ENCODE results near the gene SPOCK1. TPM values are rescaled to one million over a fixed set of nuclear protein-coding genes. Genes with fewer than 3 reads are reported as not detected.

SPOCK1 gene
- total and polyA plus RNA-seq, 2 experiments from 2014 or later = 8.2 to 10.5 TPM

DNA sequence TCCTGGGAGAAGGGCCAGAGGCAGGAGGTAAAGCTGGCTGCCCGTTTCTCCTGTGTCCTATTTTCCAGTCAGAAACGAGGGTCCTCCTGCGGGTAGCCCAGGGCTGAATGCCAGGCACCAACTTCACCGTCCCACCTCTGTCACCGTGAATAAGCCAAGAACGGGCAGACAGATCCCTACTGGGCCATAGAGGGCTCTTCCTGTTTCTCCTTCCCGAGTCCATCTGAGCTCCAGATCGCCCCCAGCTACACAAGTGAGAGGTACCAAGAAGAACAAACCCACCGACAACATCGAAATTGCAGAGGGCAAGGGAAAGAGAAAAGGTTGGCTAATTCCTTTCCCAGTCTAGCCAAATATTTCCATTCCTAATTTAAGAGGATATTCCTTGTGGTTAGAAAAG is 93.7 kb downstream of the SPOCK1 start:
- Histone ChIP-seq H3F3A (replicated peaks; ENCODE audit: low read depth) (no peaks in the 10 kb centered on the region), H3K4me3 (no peak overlapping the region), H3K27me3 (ENCODE audit: insufficient read depth) (no peaks in the 10 kb centered on the region), H3K36me3 (ENCODE audit: insufficient read depth) (no peaks in the 10 kb centered on the region), H3K27ac (ENCODE audit: low read depth) (no peak overlapping the region), H3K79me2 (replicated peaks; ENCODE audit: insufficient read depth) (no peaks in the 10 kb centered on the region), H2AFZ (no peak overlapping the region), H3K4me1 (ENCODE audit: insufficient read depth) (no peaks in the 10 kb centered on the region), H3K4me2 (no peak overlapping the region), H3K9me2 (ENCODE audit: insufficient read depth) (no peaks in the 10 kb centered on the region), H4K20me1 (replicated peaks; ENCODE audit: insufficient read depth) (no peaks in the 10 kb centered on the region)
- Mint-ChIP-seq H3K4me3 (no peak overlapping the region), H3K36me3 (ENCODE audit: low read depth) (no peaks in the 10 kb centered on the region), H3K27me3 (ENCODE audit: insufficient read depth, low read depth, poor library complexity) (peaks cover 3% of the 10 kb centered on the region), H3K27ac (no peak overlapping the region), H3K9me3 (no peaks in the 10 kb centered on the region), H3K4me1 (no peaks in the 10 kb centered on the region)
- ATAC-seq (peak; percentile 64), DNase-seq (ENCODE audit: low spot score) (peak; percentile 12)
- TF ChIP-seq, protein P1, sequence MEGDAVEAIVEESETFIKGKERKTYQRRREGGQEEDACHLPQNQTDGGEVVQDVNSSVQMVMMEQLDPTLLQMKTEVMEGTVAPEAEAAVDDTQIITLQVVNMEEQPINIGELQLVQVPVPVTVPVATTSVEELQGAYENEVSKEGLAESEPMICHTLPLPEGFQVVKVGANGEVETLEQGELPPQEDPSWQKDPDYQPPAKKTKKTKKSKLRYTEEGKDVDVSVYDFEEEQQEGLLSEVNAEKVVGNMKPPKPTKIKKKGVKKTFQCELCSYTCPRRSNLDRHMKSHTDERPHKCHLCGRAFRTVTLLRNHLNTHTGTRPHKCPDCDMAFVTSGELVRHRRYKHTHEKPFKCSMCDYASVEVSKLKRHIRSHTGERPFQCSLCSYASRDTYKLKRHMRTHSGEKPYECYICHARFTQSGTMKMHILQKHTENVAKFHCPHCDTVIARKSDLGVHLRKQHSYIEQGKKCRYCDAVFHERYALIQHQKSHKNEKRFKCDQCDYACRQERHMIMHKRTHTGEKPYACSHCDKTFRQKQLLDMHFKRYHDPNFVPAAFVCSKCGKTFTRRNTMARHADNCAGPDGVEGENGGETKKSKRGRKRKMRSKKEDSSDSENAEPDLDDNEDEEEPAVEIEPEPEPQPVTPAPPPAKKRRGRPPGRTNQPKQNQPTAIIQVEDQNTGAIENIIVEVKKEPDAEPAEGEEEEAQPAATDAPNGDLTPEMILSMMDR (conservative IDR thresholded peaks at IDR 0.05; ENCODE audit: low read depth in 2 of 2) = peak in 1 of 2 experiments; percentile 20; a peak in 1 of 4 replicates
- TF ChIP-seq EZH2 (IDR thresholded peaks at IDR 0.05; ENCODE audit: low read depth, unreplicated experiment) = no peak

DNA sequence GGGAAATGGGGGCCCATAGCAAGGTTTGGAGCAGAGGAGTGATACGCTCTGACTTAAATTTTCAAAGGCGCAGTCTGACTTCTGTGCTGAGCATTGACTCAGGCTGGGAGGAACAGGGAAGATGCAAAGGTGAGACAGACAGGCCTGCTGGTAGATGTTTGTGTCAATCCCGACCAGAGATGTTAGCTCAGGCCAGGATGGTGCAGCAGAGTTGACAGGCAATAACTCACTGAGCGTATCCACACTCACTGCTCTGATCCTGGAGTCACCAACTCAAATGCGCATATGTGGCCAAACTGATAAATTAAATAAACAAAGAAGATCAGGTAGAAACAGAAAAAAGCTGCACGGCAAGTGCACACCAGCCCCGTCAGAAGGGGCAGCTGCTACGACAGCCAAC is 95.3 kb downstream of the SPOCK1 start:
- H3F3A ChIP-seq (replicated peaks; ENCODE audit: low read depth) = no peaks in the 10 kb centered on the region
- Mint-ChIP-seq H3K27me3 (ENCODE audit: insufficient read depth, low read depth, poor library complexity) (no peaks in the 10 kb centered on the region), H3K36me3 (ENCODE audit: low read depth) (no peaks in the 10 kb centered on the region), H3K4me3 (no peak overlapping the region), H3K4me1 (no peaks in the 10 kb centered on the region), H3K27ac (no peak overlapping the region), H3K9me3 (no peaks in the 10 kb centered on the region)
- no peaks in the 10 kb centered on the region for H3K9me2 ChIP-seq (ENCODE audit: insufficient read depth)
- no peaks in the 10 kb centered on the region for H4K20me1 ChIP-seq (replicated peaks; ENCODE audit: insufficient read depth)
- H3K27me3 ChIP-seq (ENCODE audit: insufficient read depth) = no peaks in the 10 kb centered on the region
- no peak overlapping the region for H2AFZ ChIP-seq
- no peak overlapping the region for H3K4me2 ChIP-seq
- no peaks in the 10 kb centered on the region for H3K4me1 ChIP-seq (ENCODE audit: insufficient read depth)
- no peak overlapping the region for H3K4me3 ChIP-seq
- ATAC-seq (no peak), DNase-seq (ENCODE audit: low spot score) (no peak)
- H3K36me3 ChIP-seq (ENCODE audit: insufficient read depth) = no peaks in the 10 kb centered on the region
- no peaks in the 10 kb centered on the region for H3K79me2 ChIP-seq (replicated peaks; ENCODE audit: insufficient read depth)
- no peak overlapping the region for H3K27ac ChIP-seq (ENCODE audit: low read depth)
- no peak for TF ChIP-seq EZH2 (IDR thresholded peaks at IDR 0.05; ENCODE audit: low read depth, unreplicated experiment)
- TF ChIP-seq ZNF114 (CRISPR knock-in tag; IDR thresholded peaks at IDR 0.05) = no peak
- TF ChIP-seq, protein P2, sequence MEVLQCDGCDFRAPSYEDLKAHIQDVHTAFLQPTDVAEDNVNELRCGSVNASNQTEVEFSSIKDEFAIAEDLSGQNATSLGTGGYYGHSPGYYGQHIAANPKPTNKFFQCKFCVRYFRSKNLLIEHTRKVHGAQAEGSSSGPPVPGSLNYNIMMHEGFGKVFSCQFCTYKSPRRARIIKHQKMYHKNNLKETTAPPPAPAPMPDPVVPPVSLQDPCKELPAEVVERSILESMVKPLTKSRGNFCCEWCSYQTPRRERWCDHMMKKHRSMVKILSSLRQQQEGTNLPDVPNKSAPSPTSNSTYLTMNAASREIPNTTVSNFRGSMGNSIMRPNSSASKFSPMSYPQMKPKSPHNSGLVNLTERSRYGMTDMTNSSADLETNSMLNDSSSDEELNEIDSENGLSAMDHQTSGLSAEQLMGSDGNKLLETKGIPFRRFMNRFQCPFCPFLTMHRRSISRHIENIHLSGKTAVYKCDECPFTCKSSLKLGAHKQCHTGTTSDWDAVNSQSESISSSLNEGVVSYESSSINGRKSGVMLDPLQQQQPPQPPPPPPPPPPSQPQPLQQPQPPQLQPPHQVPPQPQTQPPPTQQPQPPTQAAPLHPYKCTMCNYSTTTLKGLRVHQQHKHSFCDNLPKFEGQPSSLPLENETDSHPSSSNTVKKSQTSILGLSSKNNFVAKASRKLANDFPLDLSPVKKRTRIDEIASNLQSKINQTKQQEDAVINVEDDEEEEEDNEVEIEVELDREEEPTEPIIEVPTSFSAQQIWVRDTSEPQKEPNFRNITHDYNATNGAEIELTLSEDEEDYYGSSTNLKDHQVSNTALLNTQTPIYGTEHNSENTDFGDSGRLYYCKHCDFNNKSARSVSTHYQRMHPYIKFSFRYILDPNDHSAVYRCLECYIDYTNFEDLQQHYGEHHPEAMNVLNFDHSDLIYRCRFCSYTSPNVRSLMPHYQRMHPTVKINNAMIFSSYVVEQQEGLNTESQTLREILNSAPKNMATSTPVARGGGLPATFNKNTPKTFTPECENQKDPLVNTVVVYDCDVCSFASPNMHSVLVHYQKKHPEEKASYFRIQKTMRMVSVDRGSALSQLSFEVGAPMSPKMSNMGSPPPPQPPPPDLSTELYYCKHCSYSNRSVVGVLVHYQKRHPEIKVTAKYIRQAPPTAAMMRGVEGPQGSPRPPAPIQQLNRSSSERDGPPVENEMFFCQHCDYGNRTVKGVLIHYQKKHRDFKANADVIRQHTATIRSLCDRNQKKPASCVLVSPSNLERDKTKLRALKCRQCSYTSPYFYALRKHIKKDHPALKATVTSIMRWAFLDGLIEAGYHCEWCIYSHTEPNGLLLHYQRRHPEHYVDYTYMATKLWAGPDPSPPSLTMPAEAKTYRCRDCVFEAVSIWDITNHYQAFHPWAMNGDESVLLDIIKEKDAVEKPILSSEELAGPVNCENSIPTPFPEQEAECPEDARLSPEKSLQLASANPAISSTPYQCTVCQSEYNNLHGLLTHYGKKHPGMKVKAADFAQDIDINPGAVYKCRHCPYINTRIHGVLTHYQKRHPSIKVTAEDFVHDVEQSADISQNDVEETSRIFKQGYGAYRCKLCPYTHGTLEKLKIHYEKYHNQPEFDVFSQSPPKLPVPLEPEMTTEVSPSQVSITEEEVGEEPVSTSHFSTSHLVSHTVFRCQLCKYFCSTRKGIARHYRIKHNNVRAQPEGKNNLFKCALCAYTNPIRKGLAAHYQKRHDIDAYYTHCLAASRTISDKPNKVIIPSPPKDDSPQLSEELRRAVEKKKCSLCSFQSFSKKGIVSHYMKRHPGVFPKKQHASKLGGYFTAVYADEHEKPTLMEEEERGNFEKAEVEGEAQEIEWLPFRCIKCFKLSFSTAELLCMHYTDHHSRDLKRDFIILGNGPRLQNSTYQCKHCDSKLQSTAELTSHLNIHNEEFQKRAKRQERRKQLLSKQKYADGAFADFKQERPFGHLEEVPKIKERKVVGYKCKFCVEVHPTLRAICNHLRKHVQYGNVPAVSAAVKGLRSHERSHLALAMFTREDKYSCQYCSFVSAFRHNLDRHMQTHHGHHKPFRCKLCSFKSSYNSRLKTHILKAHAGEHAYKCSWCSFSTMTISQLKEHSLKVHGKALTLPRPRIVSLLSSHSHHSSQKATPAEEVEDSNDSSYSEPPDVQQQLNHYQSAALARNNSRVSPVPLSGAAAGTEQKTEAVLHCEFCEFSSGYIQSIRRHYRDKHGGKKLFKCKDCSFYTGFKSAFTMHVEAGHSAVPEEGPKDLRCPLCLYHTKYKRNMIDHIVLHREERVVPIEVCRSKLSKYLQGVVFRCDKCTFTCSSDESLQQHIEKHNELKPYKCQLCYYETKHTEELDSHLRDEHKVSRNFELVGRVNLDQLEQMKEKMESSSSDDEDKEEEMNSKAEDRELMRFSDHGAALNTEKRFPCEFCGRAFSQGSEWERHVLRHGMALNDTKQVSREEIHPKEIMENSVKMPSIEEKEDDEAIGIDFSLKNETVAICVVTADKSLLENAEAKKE (CRISPR knock-in tag; IDR thresholded peaks at IDR 0.05) = no peak
- TF ChIP-seq, protein P3, sequence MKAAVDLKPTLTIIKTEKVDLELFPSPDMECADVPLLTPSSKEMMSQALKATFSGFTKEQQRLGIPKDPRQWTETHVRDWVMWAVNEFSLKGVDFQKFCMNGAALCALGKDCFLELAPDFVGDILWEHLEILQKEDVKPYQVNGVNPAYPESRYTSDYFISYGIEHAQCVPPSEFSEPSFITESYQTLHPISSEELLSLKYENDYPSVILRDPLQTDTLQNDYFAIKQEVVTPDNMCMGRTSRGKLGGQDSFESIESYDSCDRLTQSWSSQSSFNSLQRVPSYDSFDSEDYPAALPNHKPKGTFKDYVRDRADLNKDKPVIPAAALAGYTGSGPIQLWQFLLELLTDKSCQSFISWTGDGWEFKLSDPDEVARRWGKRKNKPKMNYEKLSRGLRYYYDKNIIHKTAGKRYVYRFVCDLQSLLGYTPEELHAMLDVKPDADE (IDR thresholded peaks at IDR 0.05) = no peak
- no peak for TF ChIP-seq JUNB (IDR thresholded peaks at IDR 0.05; ENCODE audit: unreplicated experiment)
- no peak for TF ChIP-seq CREB1 (CRISPR knock-in tag; IDR thresholded peaks at IDR 0.05; ENCODE audit: low read depth)
- TF ChIP-seq POLR2AphosphoS5 (IDR thresholded peaks at IDR 0.05; ENCODE audit: low read depth) = no peak

Data from GM23338 (cell line).